ENCODE measurements around the gene RRP12. TPM values are rescaled to one million over a fixed set of nuclear protein-coding genes. Genes with fewer than 3 reads are reported as not detected.

Gene RRP12
- total and polyA plus RNA-seq, 2 of the 4 experiments (the other 2 are of a cell fraction) = 21.5 to 23.3 TPM

DNA sequence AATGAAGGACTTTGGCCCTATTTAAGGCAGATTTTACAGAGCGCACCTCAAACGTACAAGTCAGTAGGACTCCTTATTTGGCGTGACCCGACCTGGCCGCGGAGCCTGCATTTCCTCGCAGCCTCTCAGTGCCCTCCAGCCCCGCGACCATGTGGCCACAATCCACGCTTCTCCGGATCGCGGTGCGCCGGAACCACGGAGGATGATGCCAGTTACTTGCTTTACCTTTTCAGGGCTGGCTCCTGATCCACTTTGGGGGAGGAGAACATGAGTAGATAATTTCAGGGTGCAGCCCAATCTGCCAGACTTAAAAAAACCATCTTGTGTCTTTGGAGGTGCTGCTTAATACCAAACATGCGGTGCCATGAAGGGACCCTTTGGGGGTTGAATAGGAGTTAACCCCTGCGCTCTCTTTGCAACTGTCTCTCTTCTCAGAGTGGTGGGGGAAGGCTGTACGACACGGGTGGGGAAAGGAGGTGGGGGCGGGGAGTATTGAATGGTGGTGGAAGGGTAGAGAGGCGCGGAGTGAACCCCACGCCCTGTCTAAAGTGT, 80.6 kb downstream of the RRP12 start (continued):
- TF ChIP-seq CEBPB (IDR thresholded peaks at IDR 0.05; ENCODE audit: low read depth, low read length) (no peak), NFE2L2 (IDR thresholded peaks at IDR 0.05; ENCODE audit: low read depth, low read length) (no peak), CHD1 (IDR thresholded peaks at IDR 0.05; ENCODE audit: low read depth, low read length) (no peak), RFX5 (IDR thresholded peaks at IDR 0.05; ENCODE audit: low read depth, low read length) (no peak), MAFK (IDR thresholded peaks at IDR 0.05; ENCODE audit: low read depth, low read length) (no peak), BHLHE40 (IDR thresholded peaks at IDR 0.05; ENCODE audit: low read depth, low read length) (no peak)

Data from IMR-90 (cell line).